ENCODE results near the gene SAMD4A.
A peak's percentile ranks its signal among the peaks of the same experiment; 100 is the strongest.

- TF ChIP-seq RCOR1 (IDR thresholded peaks at IDR 0.05; ENCODE audit: insufficient replicate concordance, low read length) = no peak
- TF ChIP-seq, protein P1, sequence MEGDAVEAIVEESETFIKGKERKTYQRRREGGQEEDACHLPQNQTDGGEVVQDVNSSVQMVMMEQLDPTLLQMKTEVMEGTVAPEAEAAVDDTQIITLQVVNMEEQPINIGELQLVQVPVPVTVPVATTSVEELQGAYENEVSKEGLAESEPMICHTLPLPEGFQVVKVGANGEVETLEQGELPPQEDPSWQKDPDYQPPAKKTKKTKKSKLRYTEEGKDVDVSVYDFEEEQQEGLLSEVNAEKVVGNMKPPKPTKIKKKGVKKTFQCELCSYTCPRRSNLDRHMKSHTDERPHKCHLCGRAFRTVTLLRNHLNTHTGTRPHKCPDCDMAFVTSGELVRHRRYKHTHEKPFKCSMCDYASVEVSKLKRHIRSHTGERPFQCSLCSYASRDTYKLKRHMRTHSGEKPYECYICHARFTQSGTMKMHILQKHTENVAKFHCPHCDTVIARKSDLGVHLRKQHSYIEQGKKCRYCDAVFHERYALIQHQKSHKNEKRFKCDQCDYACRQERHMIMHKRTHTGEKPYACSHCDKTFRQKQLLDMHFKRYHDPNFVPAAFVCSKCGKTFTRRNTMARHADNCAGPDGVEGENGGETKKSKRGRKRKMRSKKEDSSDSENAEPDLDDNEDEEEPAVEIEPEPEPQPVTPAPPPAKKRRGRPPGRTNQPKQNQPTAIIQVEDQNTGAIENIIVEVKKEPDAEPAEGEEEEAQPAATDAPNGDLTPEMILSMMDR (conservative IDR thresholded peaks at IDR 0.05; ENCODE audit: low read depth, low read length) = no peak
- no peak for TF ChIP-seq ELK1 (IDR thresholded peaks at IDR 0.05; ENCODE audit: borderline replicate concordance, low read depth, low read length)
- TF ChIP-seq POLR2A (IDR thresholded peaks at IDR 0.05; ENCODE audit: low read depth, low read length) = no peak
- TF ChIP-seq RFX5 (IDR thresholded peaks at IDR 0.05; ENCODE audit: low read depth, low read length) = no peak
- TF ChIP-seq MXI1 (IDR thresholded peaks at IDR 0.05; ENCODE audit: borderline replicate concordance, low read depth, low read length) = no peak
- no peak for TF ChIP-seq SMC3 (IDR thresholded peaks at IDR 0.05; ENCODE audit: low read depth, low read length)
- TF ChIP-seq MAFK (IDR thresholded peaks at IDR 0.05; ENCODE audit: low read depth, low read length) = peak; percentile 86
- no peak for TF ChIP-seq MAZ (IDR thresholded peaks at IDR 0.05; ENCODE audit: borderline replicate concordance, low read depth, low read length)
- TF ChIP-seq, protein P2, sequence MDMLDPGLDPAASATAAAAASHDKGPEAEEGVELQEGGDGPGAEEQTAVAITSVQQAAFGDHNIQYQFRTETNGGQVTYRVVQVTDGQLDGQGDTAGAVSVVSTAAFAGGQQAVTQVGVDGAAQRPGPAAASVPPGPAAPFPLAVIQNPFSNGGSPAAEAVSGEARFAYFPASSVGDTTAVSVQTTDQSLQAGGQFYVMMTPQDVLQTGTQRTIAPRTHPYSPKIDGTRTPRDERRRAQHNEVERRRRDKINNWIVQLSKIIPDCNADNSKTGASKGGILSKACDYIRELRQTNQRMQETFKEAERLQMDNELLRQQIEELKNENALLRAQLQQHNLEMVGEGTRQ (IDR thresholded peaks at IDR 0.05; ENCODE audit: low read depth, low read length) = no peak
These were observed 34.6 kb upstream of the SAMD4A start for GRCh38 chr14:54532111-54533012.
